ENCODE measurements around the gene SPR. TPM values are rescaled to one million over a fixed set of nuclear protein-coding genes. Genes with fewer than 3 reads are reported as not detected.

SPR gene
- total RNA-seq, 1 experiment from 2014 or later: 8.0 TPM

DNA sequence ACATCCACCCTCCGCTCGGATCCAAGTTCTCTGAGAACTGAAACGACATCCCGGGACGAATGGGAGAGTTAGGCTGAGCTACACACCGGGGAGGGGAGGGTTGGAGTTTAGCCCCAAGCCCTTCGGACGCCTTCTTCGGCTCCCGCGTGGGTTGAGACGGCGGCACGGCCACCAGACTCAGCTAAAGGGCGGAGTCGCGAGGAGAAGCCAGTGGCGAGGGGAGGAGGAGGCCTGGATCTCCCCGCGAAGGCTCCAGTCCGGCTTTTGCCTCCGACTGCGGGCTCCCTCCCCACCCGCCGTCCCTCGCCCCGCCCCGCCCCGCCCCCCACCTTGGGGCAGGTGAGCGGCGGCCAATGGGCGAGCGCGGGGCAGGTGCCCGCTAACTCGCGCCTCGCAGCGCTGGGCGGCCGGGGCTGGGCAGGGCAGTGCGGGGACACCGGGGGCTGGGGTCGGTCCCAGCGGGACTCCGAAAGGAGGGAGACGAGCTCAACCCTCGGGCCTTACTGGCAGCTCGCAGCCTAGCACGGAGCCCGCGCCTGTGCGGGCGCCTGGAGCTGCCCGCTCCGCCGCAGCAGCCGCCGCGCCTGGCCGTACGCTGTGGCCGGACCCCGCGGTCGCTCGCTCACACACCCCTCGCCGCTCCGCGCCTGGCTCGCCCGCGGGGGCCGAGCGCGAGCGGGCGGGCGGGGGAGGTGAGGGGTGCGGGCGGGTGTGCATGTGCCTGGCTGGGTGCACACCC, 30.1 kb downstream of the SPR start, which contains the start of gene EMX1:
Gene EMX1, plus strand, starts transcription at position 382 of the 739 bp plus-strand sequence. Its CDS starts 334 bp downstream, at position 716.
- Histone ChIP-seq H3K36me3 (replicated peaks; ENCODE audit: control insufficient read depth, insufficient read depth, low read length) (no peaks in the 10 kb centered on the region), H3K27me3 (ENCODE audit: control insufficient read depth, insufficient read depth, low read length) (peaks cover 98% of the 10 kb centered on the region), H3K4me3 (ENCODE audit: insufficient read depth, low read depth, low read length) (peak within 1 kb of the TSS; percentile 49)
- DNase-seq: peak; percentile 99

DNA sequence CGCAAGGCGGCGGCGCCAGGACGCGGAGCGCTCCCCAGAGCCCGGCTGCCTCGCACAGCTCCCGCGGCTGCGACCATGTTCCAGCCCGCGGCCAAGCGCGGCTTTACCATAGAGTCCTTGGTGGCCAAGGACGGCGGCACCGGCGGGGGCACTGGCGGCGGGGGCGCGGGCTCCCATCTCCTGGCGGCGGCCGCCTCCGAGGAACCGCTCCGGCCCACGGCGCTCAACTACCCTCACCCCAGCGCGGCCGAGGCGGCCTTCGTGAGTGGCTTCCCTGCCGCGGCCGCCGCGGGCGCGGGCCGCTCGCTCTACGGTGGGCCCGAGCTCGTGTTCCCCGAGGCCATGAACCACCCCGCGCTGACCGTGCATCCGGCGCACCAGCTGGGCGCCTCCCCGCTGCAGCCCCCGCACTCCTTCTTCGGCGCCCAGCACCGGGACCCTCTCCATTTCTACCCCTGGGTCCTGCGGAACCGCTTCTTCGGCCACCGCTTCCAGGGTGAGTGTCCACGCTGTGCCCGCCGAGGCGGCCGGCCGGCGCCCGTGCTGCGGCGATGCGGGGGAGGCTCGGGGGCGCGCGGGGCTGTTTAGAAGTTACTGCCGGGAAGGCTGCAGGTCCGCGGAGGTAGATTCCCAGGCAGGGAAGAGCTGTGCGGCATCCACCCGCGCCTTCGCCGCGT, 30.8 kb downstream of the SPR start:
- H3K27me3 ChIP-seq (ENCODE audit: control insufficient read depth, insufficient read depth, low read length): peaks cover 98% of the 10 kb centered on the region
- peak overlapping the region; percentile 31 for H3K4me3 ChIP-seq (ENCODE audit: insufficient read depth, low read depth, low read length)
- DNase-seq: peak; percentile 75
- no peaks in the 10 kb centered on the region for H3K36me3 ChIP-seq (replicated peaks; ENCODE audit: control insufficient read depth, insufficient read depth, low read length)

DNA sequence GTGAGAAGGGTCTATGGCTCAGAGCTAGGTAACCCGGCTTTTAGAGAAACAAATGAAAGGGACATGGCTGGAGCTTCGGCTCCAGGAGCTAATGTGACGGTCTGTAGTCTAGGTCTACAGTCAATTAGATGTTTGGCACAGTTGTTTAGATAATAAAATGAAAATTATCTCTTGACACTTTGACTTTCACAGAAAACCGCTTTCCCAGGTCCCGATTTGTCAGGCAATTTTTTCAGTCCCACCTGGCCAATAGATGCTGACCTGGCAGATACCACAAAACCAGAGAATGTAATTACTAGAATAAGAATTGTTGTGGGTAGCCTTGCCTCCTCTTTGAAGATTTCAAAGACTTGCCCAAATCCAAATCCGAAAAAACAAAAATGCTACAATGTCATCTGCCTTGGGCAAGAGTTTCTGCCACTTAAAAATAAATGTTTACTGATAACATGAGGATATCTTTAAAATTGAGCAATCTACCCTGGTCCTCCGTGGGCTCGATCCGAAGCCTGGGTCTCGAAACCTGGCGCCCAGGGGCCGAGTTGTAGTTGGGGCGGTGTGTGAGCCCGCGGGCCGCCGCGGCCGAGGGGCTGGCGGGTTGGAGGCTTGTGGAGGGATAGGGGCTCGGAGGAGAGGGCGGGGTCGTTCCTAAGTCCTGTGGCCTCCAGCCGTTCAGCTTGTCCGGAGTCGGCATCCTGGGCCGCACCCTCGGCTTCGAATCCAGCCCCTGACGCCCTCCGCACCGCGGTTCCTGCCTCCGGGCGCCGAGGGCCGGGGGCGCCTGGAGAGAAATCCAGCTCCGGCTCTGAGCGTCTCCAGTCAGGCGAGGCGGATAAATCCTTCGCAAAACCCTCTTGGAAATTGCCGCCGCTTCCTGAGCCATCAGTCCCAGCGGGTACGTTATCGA, 32.5 kb downstream of the SPR start:
- Histone ChIP-seq H3K27me3 (ENCODE audit: control insufficient read depth, insufficient read depth, low read length) (peaks cover 98% of the 10 kb centered on the region), H3K4me3 (ENCODE audit: insufficient read depth, low read depth, low read length) (peak overlapping the region; percentile 20; the same call in 1 of the 2 replicates), H3K36me3 (replicated peaks; ENCODE audit: control insufficient read depth, insufficient read depth, low read length) (no peaks in the 10 kb centered on the region)
- peak; percentile 86 for DNase-seq

DNA sequence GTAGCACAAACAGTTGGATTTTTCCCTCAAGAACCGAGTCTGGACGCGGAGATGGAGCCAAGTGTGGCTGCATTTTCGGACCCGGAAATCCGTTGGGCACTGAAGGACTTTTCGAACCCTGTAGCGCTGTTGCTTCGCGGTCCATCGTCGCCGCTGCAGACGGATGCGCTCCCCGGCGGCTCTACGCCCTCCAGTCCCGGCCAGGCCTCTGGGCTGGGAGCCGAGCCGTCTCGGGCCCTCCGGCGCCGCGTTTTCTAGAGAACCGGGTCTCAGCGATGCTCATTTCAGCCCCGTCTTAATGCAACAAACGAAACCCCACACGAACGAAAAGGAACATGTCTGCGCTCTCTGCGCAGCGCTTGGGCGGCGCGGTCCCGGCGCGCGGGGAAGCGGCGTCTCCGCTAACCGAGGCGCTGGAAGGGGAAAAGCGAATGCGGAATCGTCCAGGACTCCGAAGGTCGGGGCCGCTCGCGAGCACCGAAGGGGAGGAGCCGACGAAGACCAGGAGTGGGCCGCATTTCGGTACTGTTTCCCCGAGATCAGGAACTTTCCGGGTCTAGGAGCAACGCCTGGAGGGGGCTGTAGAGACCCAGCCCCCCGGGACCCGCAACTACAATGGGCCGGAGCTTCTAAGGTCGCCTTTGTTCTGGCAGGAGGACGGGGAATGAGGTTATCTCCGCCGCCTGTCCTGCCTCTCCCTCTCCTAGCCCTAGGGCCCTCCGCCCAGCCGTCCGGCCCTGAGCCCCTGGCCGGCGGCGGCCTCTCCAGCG, 33.3 kb downstream of the SPR start:
- H3K27me3 ChIP-seq (ENCODE audit: control insufficient read depth, insufficient read depth, low read length): peaks cover 98% of the 10 kb centered on the region
- no peaks in the 10 kb centered on the region for H3K36me3 ChIP-seq (replicated peaks; ENCODE audit: control insufficient read depth, insufficient read depth, low read length)
- peak overlapping the region; percentile 20; the same call in 1 of the 2 replicates for H3K4me3 ChIP-seq (ENCODE audit: insufficient read depth, low read depth, low read length)
- DNase-seq: peak; percentile 90

DNA sequence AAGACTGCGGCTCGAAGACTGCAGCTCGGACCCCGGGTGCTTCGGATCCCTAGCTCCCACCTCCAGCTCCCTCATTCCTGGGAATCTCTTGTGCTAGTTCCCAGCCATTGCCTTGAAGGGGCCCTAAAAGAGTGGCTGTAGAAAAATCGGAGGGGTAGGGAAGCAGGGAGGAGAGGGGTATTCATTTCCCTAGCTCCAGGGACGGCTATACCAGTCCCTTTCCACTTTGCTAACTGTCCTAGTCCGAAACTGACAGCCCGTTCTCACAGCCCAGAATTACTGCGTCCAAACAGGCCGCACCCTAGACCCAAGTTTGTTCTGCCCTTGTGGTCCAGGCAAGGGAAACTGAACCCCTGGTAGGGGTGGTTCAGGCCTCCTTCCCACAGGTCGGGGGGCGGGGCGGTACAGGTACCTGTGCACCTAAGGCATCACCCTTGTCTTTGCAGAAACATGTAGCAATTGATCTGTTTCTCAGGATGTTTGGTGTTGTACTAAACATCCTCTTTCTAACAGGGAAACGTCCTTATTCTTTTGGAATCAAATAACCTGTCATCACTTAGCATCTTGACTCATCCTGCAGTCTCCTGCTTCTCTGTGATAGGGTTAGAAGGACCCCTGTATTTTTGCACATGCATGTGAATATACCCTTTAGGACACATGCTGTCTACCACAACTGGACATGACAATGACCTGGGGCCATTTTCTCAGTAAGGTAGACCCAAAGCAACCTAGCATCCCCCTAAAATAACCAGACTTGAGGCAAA, 34.1 kb downstream of the SPR start:
- peaks cover 98% of the 10 kb centered on the region for H3K27me3 ChIP-seq (ENCODE audit: control insufficient read depth, insufficient read depth, low read length)
- DNase-seq: peak; percentile 61
- H3K4me3 ChIP-seq (ENCODE audit: insufficient read depth, low read depth, low read length): no peak overlapping the region
- H3K36me3 ChIP-seq (replicated peaks; ENCODE audit: control insufficient read depth, insufficient read depth, low read length): no peaks in the 10 kb centered on the region

DNA sequence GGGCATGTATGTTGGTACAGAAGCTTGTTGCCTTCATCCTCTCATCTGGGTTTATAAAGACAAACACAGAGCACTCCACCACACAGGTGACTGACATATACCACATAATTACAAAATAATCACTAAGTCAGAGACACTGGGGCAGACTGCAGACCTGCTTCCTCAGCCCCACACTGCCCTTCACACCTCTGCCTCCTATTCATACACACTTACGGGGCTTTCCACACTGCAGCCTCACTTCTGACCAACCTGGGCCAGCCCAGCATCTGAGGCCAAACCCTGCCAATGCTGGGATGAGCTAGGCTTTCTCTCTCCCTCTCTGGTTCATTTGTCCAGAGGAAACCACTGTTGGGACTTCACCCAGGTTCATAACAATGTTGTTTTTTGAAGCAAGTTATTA, 34.6 kb downstream of the SPR start:
- Histone ChIP-seq H3K4me3 (ENCODE audit: insufficient read depth, low read depth, low read length) (no peak overlapping the region), H3K36me3 (replicated peaks; ENCODE audit: control insufficient read depth, insufficient read depth, low read length) (no peaks in the 10 kb centered on the region), H3K27me3 (ENCODE audit: control insufficient read depth, insufficient read depth, low read length) (peaks cover 98% of the 10 kb centered on the region)
- peak; percentile 31 for DNase-seq

DNA sequence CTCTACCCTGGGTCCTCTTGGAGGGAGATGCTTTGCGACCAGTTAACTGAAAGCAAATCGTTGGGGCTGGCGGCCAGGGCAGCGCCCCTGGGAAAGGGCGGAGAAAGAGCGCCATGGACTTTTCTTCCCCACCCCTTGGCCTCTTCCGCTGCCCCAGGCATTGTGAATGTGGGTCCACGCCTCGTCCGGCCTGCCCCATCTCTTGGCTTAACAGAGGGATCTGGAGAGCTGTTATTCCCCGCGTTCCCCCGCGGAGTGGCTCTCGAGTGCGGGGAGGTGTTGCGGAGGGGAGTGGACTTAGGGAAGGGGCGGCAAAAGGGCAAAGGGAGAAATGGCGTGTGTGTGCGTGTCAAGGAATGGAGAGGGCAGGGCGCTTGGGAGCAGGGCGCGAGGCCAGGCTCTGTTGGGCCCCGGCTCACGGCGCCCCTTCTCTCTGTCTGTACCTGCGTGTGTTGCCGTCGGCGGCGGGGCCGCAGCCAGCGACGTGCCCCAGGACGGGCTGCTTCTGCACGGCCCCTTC, 36.7 kb downstream of the SPR start:
- Histone ChIP-seq H3K36me3 (replicated peaks; ENCODE audit: control insufficient read depth, insufficient read depth, low read length) (no peaks in the 10 kb centered on the region), H3K27me3 (ENCODE audit: control insufficient read depth, insufficient read depth, low read length) (peaks cover 100% of the 10 kb centered on the region), H3K4me3 (ENCODE audit: insufficient read depth, low read depth, low read length) (peak overlapping the region; percentile 19)
- peak; percentile 86 for DNase-seq

DNA sequence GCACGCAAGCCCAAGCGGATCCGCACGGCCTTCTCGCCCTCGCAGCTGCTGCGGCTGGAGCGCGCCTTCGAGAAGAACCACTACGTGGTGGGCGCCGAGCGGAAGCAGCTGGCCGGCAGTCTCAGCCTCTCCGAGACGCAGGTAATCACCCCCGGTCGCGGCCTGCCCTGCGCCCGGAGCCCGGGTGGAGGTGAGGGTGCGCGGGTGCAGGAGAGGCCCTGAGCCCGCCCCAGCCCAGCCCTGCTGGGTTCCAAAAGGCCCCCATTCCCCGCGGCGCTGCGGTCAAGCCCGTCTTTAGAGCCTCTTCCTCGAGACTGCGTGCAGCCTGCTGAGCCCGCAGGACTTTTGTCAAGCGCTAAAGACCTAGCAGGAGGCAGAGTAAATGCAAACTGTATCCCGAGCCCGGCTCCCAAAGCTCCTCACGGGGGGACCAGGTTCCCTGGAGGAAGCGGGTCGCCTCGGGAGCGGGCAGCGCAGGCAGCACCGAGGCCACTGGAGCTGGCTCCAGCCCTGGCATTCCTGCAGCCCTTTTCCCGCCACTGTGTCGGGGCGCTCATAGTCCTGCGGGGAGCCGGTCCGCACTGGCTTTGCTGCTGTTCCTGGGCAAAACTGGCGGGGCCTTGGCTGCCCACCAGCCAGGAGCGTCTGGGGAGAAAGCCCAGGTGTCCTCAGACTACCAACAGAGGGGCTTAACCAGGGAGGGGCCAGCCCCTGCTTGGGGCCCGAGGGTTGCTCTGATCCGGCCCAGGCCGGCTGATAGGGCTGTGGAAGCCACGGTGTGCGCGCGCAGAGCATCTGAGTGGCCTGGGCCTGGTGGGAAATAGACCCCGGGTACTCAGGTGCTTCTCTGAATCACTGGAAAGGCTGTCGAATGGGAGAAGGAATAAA, 37.4 kb downstream of the SPR start:
- peaks cover 100% of the 10 kb centered on the region for H3K27me3 ChIP-seq (ENCODE audit: control insufficient read depth, insufficient read depth, low read length)
- no peaks in the 10 kb centered on the region for H3K36me3 ChIP-seq (replicated peaks; ENCODE audit: control insufficient read depth, insufficient read depth, low read length)
- H3K4me3 ChIP-seq (ENCODE audit: insufficient read depth, low read depth, low read length): peak overlapping the region; percentile 19
- peak; percentile 88 for DNase-seq

DNA sequence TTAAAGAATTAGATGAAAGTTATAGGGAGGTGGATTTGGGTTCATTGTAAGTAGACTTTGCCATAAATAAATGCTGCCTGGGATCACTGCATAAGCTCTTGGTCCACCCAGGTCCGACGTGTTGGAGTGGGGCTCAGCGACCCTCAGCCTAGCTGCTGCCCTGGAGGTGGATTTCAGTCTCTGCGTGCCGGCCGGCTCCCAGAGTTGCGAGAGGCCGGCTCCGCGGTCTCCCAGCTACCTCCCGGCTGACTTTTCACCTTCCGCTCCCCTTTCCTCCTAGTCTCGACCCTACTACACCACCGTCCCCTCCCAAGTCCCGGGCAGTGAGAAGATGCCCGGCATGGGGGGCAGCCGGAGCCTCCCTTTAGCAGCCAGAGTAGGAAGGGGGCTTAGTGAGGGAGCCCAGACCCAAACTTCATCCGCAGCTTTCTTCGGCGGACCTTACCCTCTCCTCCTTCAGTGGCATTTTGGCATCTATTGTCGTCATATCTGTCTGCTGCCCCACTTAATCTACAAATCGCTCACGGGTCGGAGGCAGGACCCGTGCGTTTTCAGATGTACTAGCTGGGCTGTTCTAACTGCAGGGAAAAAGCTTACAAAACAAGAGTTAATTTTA, 38.2 kb downstream of the SPR start:
- Histone ChIP-seq H3K4me3 (ENCODE audit: insufficient read depth, low read depth, low read length) (no peak overlapping the region), H3K27me3 (ENCODE audit: control insufficient read depth, insufficient read depth, low read length) (peaks cover 96% of the 10 kb centered on the region), H3K36me3 (replicated peaks; ENCODE audit: control insufficient read depth, insufficient read depth, low read length) (no peaks in the 10 kb centered on the region)
- DNase-seq: peak; percentile 82

DNA sequence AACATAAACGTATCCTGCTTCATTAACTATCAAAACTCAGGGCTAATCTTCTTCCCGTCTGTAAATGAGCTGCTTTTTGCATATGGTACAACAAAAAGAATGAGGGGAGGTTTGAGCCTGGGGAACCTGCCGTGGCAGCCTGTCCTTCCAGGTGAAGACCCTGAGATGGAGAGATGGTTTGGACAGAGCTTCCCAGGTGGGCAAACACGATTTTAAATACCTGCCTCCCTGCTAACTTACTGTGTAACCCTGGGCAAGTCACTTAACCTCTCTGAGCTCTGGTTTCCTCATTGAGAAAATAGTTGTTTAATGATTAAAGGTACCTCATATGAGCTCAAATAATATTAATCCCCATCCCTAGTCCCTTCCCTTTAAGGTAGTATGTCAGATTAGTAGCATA, 39.2 kb downstream of the SPR start:
- peak; percentile 51 for DNase-seq
- Histone ChIP-seq H3K4me3 (ENCODE audit: insufficient read depth, low read depth, low read length) (no peak overlapping the region), H3K36me3 (replicated peaks; ENCODE audit: control insufficient read depth, insufficient read depth, low read length) (no peaks in the 10 kb centered on the region)

DNA sequence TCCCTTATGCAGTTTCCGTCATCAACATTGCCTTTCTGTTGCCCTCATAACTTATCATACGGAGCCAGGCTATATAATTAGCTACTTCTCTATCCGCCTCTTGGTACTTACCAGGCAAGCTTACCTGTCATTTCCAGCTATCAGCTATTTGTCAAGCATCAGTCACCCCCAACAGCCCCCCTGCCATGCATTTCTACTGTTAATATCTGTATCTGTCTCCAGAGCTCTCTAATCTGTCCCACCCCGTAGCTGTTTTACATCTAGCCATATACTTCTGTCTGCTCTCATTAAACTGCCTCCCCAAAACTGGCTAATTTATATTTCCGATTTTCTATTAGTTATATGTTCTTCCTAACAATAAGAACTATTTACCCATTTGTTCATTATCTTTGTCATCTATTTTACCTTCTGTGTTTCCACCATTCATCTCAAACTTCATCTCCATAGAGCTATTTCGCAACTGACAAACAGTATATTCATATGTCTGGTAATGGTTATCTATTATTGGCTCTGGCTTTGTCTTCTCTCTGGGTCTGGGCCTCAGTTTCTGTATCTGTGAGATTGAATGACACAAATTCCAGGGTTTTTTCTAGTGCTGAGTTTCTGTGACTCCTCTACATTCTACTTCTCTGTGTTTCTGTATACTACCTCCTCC, 39.7 kb downstream of the SPR start:
- Histone ChIP-seq H3K27me3 (ENCODE audit: control insufficient read depth, insufficient read depth, low read length) (peaks cover 87% of the 10 kb centered on the region), H3K36me3 (replicated peaks; ENCODE audit: control insufficient read depth, insufficient read depth, low read length) (no peaks in the 10 kb centered on the region), H3K4me3 (ENCODE audit: insufficient read depth, low read depth, low read length) (no peak overlapping the region)
- DNase-seq: peak; percentile 12

More for the DNA sequence above, 39.2 kb downstream of the SPR start:
- H3K27me3 ChIP-seq (ENCODE audit: control insufficient read depth, insufficient read depth, low read length): peaks cover 90% of the 10 kb centered on the region

All from H7 (cell line).